NCI-H1436 (cell line): ENCODE measurements around the gene CACNA2D3.

Source experiments
- DNase-seq: peaks from one replicate; lab custom pipeline; 2025; lab: John Stamatoyannopoulos, UW

Gene CACNA2D3

GRCh38 chr3:54341811-54342210 lies 219.5 kb downstream of the CACNA2D3 start:
- no peak for DNase-seq

DNA sequence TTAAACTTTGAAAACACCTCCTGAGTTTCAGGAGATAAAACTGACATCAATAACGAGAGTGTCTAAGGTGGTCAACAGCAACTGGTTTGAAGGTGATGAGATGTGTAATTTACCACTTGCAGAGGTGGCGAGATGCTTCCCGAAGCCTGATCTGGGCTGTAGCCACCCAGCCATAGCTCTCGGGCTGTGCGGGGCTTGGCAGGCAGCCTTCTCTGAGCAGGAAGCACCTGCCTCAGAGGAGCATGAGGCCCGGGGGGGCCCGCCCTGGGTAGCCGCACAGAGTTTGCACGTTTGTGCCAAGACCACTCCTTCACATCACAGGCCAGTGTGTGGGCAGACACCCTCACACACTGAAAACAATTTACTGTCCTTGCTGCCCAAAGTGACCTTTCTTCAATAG lies 220.3 kb downstream of the CACNA2D3 start:
- DNase-seq, result peak; percentile 13

GRCh38 chr3:54343495-54343894 lies 221.1 kb downstream of the CACNA2D3 start:
- no peak for DNase-seq

DNA sequence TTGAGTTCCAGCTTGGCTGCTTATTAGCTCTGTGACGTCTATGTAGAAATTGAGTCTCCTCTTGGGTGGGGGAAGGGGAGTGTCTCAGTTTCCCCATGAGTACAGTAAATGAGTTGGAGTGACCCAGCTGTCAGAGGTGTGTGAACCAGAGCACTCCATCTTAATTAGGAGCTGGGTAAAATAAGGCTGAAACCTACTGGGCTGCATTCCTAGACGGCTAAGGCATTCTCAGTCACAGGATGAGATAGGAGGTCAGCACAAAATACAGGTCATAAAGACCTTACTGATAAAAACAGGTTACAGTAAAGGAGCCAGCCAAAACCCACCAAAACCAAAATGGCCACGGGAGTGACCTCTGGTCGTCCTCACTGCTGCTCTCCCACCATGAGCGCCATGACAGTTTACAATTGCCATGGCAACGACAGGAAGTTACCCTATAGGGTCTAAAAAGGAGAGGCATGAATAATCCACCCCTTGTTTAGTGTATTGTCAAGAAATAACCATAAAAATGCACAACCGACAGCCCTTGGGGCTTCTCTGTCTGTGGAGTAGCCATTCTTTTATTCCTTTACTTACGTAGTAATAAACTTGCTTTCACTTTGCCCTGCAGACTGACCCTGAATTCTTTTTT lies 222.4 kb downstream of the CACNA2D3 start:
- DNase-seq, result no peak

DNA sequence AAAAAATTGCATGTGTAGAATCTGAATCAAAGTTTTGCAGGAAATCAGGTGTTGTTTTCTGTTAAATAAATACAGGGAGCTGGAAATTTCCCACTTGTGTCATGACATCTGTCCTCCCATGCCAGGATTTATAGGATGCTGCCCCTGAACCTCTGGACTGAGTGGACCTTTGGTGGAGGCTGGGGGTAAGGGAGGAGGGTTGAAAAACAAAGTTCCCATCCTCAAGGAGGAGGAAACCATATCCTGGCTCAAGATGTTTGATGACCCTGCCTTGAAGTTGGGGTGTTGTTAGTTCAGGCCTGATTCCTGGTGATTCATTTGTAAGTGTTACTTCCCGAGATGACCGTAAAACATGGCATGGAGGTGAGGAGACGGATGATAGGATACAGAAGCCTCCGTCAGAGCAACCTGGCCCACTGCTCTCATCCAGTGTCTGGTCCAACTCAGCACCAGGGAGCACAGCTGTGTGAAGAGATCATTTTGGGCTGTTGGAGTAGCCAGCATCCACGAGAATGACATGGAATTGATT lies 223.6 kb downstream of the CACNA2D3 start:
- DNase-seq, result no peak

- no peak for DNase-seq
These were observed 224.7 kb downstream of the CACNA2D3 start for GRCh38 chr3:54347060-54347459.

- DNase-seq, result no peak
These were observed 225.6 kb downstream of the CACNA2D3 start for GRCh38 chr3:54347933-54348332.

- no peak for DNase-seq
These were observed 226.9 kb downstream of the CACNA2D3 start for GRCh38 chr3:54349231-54349652.

- DNase-seq, result no peak
These were observed 227.3 kb downstream of the CACNA2D3 start for GRCh38 chr3:54349691-54350090.

GRCh38 chr3:54353546-54353945 lies 231.2 kb downstream of the CACNA2D3 start:
- no peak for DNase-seq

GRCh38 chr3:54353946-54354345 lies 231.6 kb downstream of the CACNA2D3 start:
- DNase-seq, result no peak

DNA sequence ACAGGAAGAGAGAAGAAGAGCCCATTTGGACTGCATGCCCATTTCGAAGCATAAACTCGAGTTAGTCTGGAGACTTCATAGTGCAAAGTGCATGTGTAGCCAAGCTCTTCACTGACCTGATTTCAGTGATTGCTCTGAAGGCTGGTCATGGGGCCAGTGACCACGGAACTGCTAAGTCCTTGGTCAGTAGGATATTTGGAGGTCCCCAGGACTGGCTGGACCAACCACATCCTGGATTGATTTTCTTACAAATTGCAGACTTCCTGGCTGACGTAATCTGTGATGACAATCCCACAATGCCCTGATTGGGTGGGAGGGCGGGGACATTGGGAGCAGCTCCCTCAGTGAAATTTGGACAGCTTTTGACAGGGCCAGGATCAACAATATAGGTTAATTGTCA lies 233.4 kb downstream of the CACNA2D3 start:
- no peak for DNase-seq

DNA sequence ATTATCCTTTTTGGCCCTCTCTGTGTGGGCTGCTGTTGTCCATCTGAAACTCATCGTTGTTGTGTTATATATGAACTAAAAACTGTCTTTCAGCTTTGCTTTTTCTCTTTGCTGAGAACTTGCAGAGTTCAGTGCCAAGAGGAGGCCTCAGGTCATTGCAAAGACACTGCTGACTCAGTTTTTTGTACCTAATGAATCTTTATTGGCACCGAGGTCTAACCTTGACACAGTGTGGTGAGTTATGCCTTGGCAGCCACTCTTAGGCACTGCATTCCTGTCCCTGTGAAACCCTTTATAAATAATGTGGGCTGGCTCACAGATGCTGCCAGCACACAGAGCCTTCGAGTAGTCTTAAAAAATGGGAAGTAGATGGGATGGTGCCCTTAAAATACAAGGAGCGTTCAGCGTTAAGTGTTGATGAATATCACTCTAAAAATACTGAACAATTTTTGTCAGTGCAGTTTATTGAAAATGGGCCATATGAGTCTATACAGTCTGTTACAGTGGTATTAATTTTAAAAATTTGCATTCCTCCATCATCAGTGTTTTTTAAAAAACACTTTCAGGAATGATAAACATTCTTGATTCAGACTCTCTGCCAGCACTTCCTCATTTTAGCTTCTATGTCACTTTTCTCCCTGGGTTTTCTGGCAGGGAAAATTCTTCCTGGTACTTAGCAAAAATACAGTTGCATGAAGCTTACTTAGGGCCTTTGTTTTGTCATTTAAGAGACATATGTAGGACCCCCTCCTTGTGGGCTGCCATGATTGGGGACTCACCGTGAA lies 234.1 kb downstream of the CACNA2D3 start:
- DNase-seq, result no peak

DNA sequence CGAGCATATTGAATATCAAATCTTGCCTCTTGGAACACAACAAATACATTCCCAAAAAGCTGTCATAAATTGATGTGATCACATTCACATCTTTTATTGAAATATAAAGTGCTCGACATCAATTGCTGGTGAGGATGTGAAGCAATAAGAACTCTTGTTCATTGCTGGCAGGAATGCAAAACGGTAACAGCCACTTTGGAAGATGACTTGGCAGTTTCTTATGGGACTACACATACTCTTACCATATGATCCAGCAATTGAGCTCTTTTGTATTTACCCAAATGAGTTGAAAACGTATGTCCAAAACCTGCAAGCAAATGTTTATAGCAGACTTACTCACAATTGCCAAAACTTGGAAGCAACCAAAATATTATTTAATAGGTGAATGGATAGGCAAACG lies 234.9 kb downstream of the CACNA2D3 start:
- no peak for DNase-seq

DNA sequence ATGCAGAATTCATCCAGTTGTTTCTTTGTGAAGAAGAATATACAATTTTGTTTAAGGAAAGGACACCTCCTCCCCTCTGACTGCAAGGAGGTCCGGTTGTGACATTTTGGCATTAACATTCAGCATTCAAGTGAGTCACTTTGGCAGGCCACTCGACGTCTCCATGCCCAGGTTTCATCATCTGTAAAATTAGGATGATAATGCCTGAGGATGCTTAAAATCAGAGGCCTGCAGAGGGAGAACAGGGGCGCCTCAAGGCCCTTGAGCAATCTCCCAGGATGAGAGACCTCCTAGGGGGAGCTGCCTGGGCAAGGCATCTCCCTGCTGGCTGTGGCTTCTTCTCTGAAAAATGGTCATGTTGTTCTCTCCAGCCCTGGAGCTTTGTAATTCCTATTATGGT lies 236.0 kb downstream of the CACNA2D3 start:
- no peak for DNase-seq

- DNase-seq, result no peak
These were observed 236.8 kb downstream of the CACNA2D3 start for GRCh38 chr3:54358969-54359694.

- DNase-seq, result no peak
These were observed 238.0 kb downstream of the CACNA2D3 start for GRCh38 chr3:54360320-54360719.

- no peak for DNase-seq
These were observed 239.5 kb downstream of the CACNA2D3 start for GRCh38 chr3:54361746-54362283.

GRCh38 chr3:54366007-54366750 lies 243.8 kb downstream of the CACNA2D3 start:
- no peak for DNase-seq

GRCh38 chr3:54366839-54367238 lies 244.5 kb downstream of the CACNA2D3 start:
- DNase-seq, result peak; percentile 17

DNA sequence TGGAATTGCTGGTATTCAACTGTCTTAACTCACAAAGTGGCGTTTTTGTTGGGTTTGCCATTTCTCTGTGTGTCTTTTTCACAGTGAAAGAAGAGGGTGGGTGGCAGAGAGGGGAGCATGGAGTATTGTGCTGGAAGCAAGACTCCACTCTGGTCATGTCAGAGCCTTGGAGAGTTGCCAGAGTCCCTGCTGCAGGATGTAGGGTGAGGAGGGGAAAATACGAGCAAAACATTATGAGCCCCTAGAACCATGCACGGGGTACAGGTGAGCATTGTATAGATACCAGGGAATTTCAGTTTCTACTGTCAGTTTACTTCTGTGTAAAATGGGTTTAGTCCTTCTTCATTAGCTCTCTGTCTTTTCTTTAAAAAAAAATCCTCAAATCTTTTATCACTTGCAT lies 249.9 kb downstream of the CACNA2D3 start:
- DNase-seq, result no peak
